OCI-LY1 (cell line): ENCODE results near the gene NKPD1.

Experiments
- H2AFZ ChIP-seq: fragments of 200-600 bp; sonication (generic), shearing (Covaris generic); 2 replicates; pipeline ENCODE4 v1.6.0; 2014; ENCODE audit warnings: antibody characterized with exemption, mild to moderate bottlenecking, low read length
- H3F3A ChIP-seq: fragments of 200-600 bp; sonication (generic), shearing (Covaris generic); 2 replicates; pipeline ENCODE4 v1.6.0; 2014; ENCODE audit warnings: mild to moderate bottlenecking, antibody characterized with exemption, low read length, moderate library complexity; ENCODE audit not compliant: insufficient read depth
- H3K27ac ChIP-seq: fragments of 200-600 bp; sonication (generic); 2 replicates; pipeline ENCODE4 v1.5.1; 2014; ENCODE audit warnings: low read length, mixed run types, mild to moderate bottlenecking, low read depth; ENCODE audit not compliant: poor library complexity, severe bottlenecking
- H3K27me3 ChIP-seq: fragments of 200-600 bp; sonication (generic); 2 replicates; pipeline ENCODE4 v1.6.0; 2014; ENCODE audit warnings: antibody characterized with exemption, mild to moderate bottlenecking, low read length, moderate library complexity; ENCODE audit not compliant: insufficient read depth
- H3K36me3 ChIP-seq: fragments of 200-600 bp; sonication (generic); 2 replicates; pipeline ENCODE4 v1.6.1; 2014; ENCODE audit warnings: mild to moderate bottlenecking, antibody characterized with exemption, low read length, moderate library complexity, mixed read lengths; ENCODE audit not compliant: insufficient read depth
- H3K4me1 ChIP-seq: fragments of 200-600 bp; sonication (generic); 2 replicates; pipeline ENCODE4 v1.5.1; 2014; ENCODE audit warnings: mild to moderate bottlenecking, low read length, moderate library complexity; ENCODE audit not compliant: insufficient read depth, severe bottlenecking
- H3K4me2 ChIP-seq: fragments of 200-600 bp; sonication (generic), shearing (Covaris generic); 2 replicates; pipeline ENCODE4 v1.6.1; 2014; ENCODE audit warnings: low read length
- H3K4me3 ChIP-seq: fragments of 200-600 bp; sonication (generic); 2 replicates; pipeline ENCODE4 v1.5.1; 2014; ENCODE audit warnings: low read length, low read depth, mild to moderate bottlenecking, mixed read lengths; ENCODE audit not compliant: poor library complexity, severe bottlenecking
- H3K79me2 ChIP-seq: fragments of 200-600 bp; shearing (Covaris generic); 2 replicates; pipeline ENCODE4 v1.6.1; 2016; ENCODE audit warnings: mixed run types, low read length, mixed read lengths; ENCODE audit not compliant: insufficient read depth
- H3K9ac ChIP-seq: fragments of 200-600 bp; sonication (generic), shearing (Covaris generic); 2 replicates; pipeline ENCODE4 v1.6.1; 2014; ENCODE audit warnings: mild to moderate bottlenecking, low read length, mixed read lengths
- H3K9me2 ChIP-seq: fragments of 200-600 bp; sonication (generic), shearing (Covaris generic); 2 replicates; pipeline ENCODE4 v1.6.1; 2014; ENCODE audit warnings: low read depth, mild to moderate bottlenecking, low read length, mixed read lengths
- H3K9me3 ChIP-seq: fragments of 200-600 bp; shearing (Covaris generic); 2 replicates; pipeline ENCODE4 v1.6.1; 2014; ENCODE audit warnings: low read length, mixed read lengths
- H4K20me1 ChIP-seq: fragments of 200-600 bp; sonication (generic), shearing (Covaris generic); 2 replicates; pipeline ENCODE4 v1.6.0; 2016; ENCODE audit warnings: mild to moderate bottlenecking, low read length; ENCODE audit not compliant: insufficient read depth
- CTCF ChIP-seq: fragments of 200-600 bp; sonication (generic), shearing (Covaris generic); IDR thresholded peaks from 2 replicates; pipeline ENCODE4 v1.5.1; 2017; ENCODE audit warnings: mild to moderate bottlenecking, antibody characterized with exemption, low read length, moderate library complexity, mixed read lengths
- EZH2 ChIP-seq: fragments of 200-600 bp; sonication (generic), shearing (Covaris generic); IDR thresholded peaks from 2 replicates; pipeline ENCODE4 v1.8.0; 2017; ENCODE audit warnings: borderline replicate concordance, mixed run types, mild to moderate bottlenecking, antibody characterized with exemption, low read length, moderate library complexity, mixed read lengths

NKPD1 gene

GRCh38 chr19:45140144-45140503, 20.7 kb downstream of the NKPD1 start:
- Histone ChIP-seq H3K79me2 (no peaks in the 10 kb centered on the region), H3K27ac (no peak overlapping the region), H3K9me2 (no peaks in the 10 kb centered on the region), H3K9ac (no peak overlapping the region), H2AFZ (no peak overlapping the region), H3K4me3 (no peak overlapping the region), H3K9me3 (no peaks in the 10 kb centered on the region), H3K4me1 (peaks cover 37% of the 10 kb centered on the region), H3K36me3 (peaks cover 31% of the 10 kb centered on the region), H4K20me1 (no peaks in the 10 kb centered on the region), H3K27me3 (no peaks in the 10 kb centered on the region), H3F3A (no peaks in the 10 kb centered on the region), H3K4me2 (no peak overlapping the region)
- TF ChIP-seq CTCF (no peak), EZH2 (no peak)

- Histone ChIP-seq H3K79me2 (no peaks in the 10 kb centered on the region), H2AFZ (no peak overlapping the region), H3K4me3 (no peak overlapping the region), H3K9me3 (no peaks in the 10 kb centered on the region), H3K4me2 (no peak overlapping the region), H3K36me3 (peaks cover 26% of the 10 kb centered on the region; the same call in 1 of the 2 replicates), H3K27me3 (no peaks in the 10 kb centered on the region), H3K9me2 (no peaks in the 10 kb centered on the region), H4K20me1 (no peaks in the 10 kb centered on the region), H3F3A (no peaks in the 10 kb centered on the region), H3K27ac (no peak overlapping the region), H3K4me1 (peaks cover 43% of the 10 kb centered on the region), H3K9ac (no peak overlapping the region)
- TF ChIP-seq CTCF: no peak
- no peak for TF ChIP-seq EZH2
Observed at GRCh38 chr19:45139286-45140143, 21.3 kb downstream of the NKPD1 start.

- H3K36me3 ChIP-seq: peaks cover 22% of the 10 kb centered on the region; the same call in 1 of the 2 replicates
- no peaks in the 10 kb centered on the region for H3K79me2 ChIP-seq
- H3K27me3 ChIP-seq: no peaks in the 10 kb centered on the region
- no peak for TF ChIP-seq EZH2
- H3K9me3 ChIP-seq: no peaks in the 10 kb centered on the region
- peak overlapping the region; percentile 21; the same call in 1 of the 2 replicates for H3K9ac ChIP-seq
- no peak overlapping the region for H2AFZ ChIP-seq
- H3F3A ChIP-seq: no peaks in the 10 kb centered on the region
- H3K9me2 ChIP-seq: no peaks in the 10 kb centered on the region
- H3K4me3 ChIP-seq: no peak overlapping the region
- H3K27ac ChIP-seq: peak overlapping the region; percentile 93
- H4K20me1 ChIP-seq: no peaks in the 10 kb centered on the region
- H3K4me1 ChIP-seq: peaks cover 53% of the 10 kb centered on the region
- H3K4me2 ChIP-seq: peak overlapping the region; percentile 60; the same call in 1 of the 2 replicates
Observed at GRCh38 chr19:45138303-45138751, 22.5 kb downstream of the NKPD1 start.
